ENCODE results near the gene OLFML2B. TPM values are rescaled to one million over a fixed set of nuclear protein-coding genes. Genes with fewer than 3 reads are reported as not detected.

The OLFML2B gene
- total RNA-seq, 1 experiment from 2014 or later, result 1.4 TPM

DNA sequence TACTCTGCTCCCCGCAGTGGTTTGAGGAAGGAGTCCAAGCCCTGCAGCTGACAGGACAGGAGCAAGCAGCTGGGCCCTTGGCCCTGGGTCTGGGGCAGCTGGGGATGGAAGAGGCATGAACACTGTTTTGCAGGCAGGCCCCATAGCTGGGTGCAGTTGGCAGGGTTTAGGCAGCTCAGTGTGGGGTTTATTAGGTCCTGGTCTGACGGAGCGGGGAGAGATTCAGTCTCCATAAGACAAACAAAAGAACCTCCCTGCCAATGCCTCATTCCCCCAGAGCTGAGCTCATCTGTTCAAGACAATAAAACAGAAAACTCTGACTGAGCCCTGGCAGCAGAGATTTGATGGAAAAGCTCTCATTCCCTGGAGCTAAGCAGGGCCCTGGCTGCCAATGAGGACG is 37.3 kb downstream of the OLFML2B start:
- Histone ChIP-seq H3K4me2 (ENCODE audit: insufficient read depth, insufficient read length, low read length) (no peak overlapping the region), H2BK12ac (ENCODE audit: insufficient read length, low read depth, low read length) (no peak overlapping the region), H3K18ac (ENCODE audit: insufficient read length, low read depth, low read length) (no peak overlapping the region), H4K91ac (ENCODE audit: insufficient read length, low read depth, low read length) (no peak overlapping the region), H2AFZ (ENCODE audit: low read length) (no peak overlapping the region), H3K4me1 (ENCODE audit: insufficient read depth, low read length) (no peaks in the 10 kb centered on the region), H3K23me2 (ENCODE audit: insufficient read length, low read depth, low read length, poor library complexity, severe bottlenecking) (no peaks in the 10 kb centered on the region), H3K79me2 (ENCODE audit: insufficient read depth, low read length) (no peaks in the 10 kb centered on the region), H3T11ph (ENCODE audit: low read length) (no peak overlapping the region), H3K79me1 (ENCODE audit: insufficient read depth, low read depth, low read length, poor library complexity, severe bottlenecking) (no peaks in the 10 kb centered on the region), H3K9me3 (ENCODE audit: control insufficient read depth, low read depth, low read length) (peaks cover 10% of the 10 kb centered on the region), H4K20me1 (ENCODE audit: control insufficient read depth, insufficient read depth, insufficient read length) (no peaks in the 10 kb centered on the region), H3K14ac (ENCODE audit: insufficient read depth, low read length) (no peak overlapping the region), H3K4ac (ENCODE audit: low read depth, low read length) (no peak overlapping the region), H2BK20ac (ENCODE audit: low read depth, low read length, poor library complexity, severe bottlenecking) (no peak overlapping the region), H4K5ac (ENCODE audit: insufficient read length, low read depth, low read length) (no peak overlapping the region), H3K27me3 (ENCODE audit: insufficient read depth, low read length) (no peaks in the 10 kb centered on the region), H3K27ac (ENCODE audit: insufficient read length, low read depth, low read length) (no peak overlapping the region), H3K23ac (ENCODE audit: insufficient read length, low read depth, low read length) (no peak overlapping the region), H2AK5ac (ENCODE audit: insufficient read length, low read length) (no peak overlapping the region), H2BK120ac (ENCODE audit: low read depth, low read length, poor library complexity, severe bottlenecking) (no peak overlapping the region), H2BK5ac (ENCODE audit: insufficient read length, low read length) (no peak overlapping the region), H3K56ac (ENCODE audit: insufficient read length, low read depth, low read length) (no peak overlapping the region), H2BK15ac (ENCODE audit: low read depth, low read length) (no peak overlapping the region), H3K9ac (ENCODE audit: extremely low read depth, insufficient read length, low read length) (no peak overlapping the region), H4K8ac (replicated peaks; ENCODE audit: insufficient read length, low read depth, low read length) (no peak overlapping the region)
- WGBS (ENCODE audit: extremely low coverage, insufficient read length, low lambda C conversion rate), result no CpG with 5 or more reads among the region's 4 CpGs
- Mint-ChIP-seq H3K9me3 (peaks cover 8 to 14% of the 10 kb centered on the region in 2 experiments), H3K27ac (no peak overlapping the region), H3K4me3 (no peak overlapping the region), H3K36me3 (ENCODE audit: insufficient read depth in 1 of 3, low read depth in 3 of 3) (peaks cover 2 to 13% (median 7%) of the 10 kb centered on the region in 3 experiments; a peak in 5 of 7 replicates), H3K4me1 (no peaks in the 10 kb centered on the region), H3K27me3 (ENCODE audit: low read depth) (peaks cover 7% of the 10 kb centered on the region)
- no peak for DNase-seq
- TF ChIP-seq, protein P1, sequence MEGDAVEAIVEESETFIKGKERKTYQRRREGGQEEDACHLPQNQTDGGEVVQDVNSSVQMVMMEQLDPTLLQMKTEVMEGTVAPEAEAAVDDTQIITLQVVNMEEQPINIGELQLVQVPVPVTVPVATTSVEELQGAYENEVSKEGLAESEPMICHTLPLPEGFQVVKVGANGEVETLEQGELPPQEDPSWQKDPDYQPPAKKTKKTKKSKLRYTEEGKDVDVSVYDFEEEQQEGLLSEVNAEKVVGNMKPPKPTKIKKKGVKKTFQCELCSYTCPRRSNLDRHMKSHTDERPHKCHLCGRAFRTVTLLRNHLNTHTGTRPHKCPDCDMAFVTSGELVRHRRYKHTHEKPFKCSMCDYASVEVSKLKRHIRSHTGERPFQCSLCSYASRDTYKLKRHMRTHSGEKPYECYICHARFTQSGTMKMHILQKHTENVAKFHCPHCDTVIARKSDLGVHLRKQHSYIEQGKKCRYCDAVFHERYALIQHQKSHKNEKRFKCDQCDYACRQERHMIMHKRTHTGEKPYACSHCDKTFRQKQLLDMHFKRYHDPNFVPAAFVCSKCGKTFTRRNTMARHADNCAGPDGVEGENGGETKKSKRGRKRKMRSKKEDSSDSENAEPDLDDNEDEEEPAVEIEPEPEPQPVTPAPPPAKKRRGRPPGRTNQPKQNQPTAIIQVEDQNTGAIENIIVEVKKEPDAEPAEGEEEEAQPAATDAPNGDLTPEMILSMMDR (conservative IDR thresholded peaks at IDR 0.05), result no peak

Data from H9 (cell line).